A549 (cell line): ENCODE results near the gene GGCX. TPM values are rescaled to one million over a fixed set of nuclear protein-coding genes. Genes with fewer than 3 reads are reported as not detected.

ENCODE experiments used
- ATAC-seq, 2 experiments: fragments of 200-7000 bp in 1 of 2; fragments of >200 bp in 1 of 2; cut with Nextera tagmentation in 1 of 2; cut with Tn5 transposase in 1 of 2; 3 replicates each; pipeline versions ENCODE4 v1.8.0 to v1.9.1; 2018 to 2020; ENCODE audit warnings: mild to moderate bottlenecking in 1 of 2, moderate library complexity in 1 of 2
- CTCF ChIA-PET: fragments of 300-600 bp; sonication (Branson Sonifier 250); formaldehyde crosslinking; extraction: SDS; loops from one replicate; lab custom pipeline; 2021; ENCODE audit warnings: antibody characterized with exemption, inconsistent platforms; lab: Yijun Ruan, JAX
- POLR2A ChIA-PET: fragments of 350-600 bp; formaldehyde crosslinking; extraction: SDS; loops from one replicate; lab custom pipeline; 2021; ENCODE audit warnings: antibody characterized with exemption, inconsistent platforms; lab: Yijun Ruan, JAX
- DNase-seq, 2 experiments: peaks; one replicate each; pipeline versions ENCODE4 v3.0.0 to v3.0.0-alpha.2; 2011 to 2016; ENCODE audit warnings: low read depth in 1 of 2, low spot score in 1 of 2
- FAIRE-seq: peaks from 2 replicates; lab custom pipeline; 2011; peaks lifted over from hg19 to GRCh38; lab: Jason Lieb, UNC
- H3K27ac ChIP-seq, 2 experiments: fragments of >200 bp; sonication (Bioruptor Twin); formaldehyde crosslinking; 3 replicates each; pipeline ENCODE4 v1.5.1; 2016 to 2017
- H3K4me1 ChIP-seq: fragments of >200 bp; sonication (Bioruptor Twin); formaldehyde crosslinking; 3 replicates; pipeline ENCODE4 v1.6.1; 2016
- H3K4me2 ChIP-seq: fragments of >200 bp; sonication (Bioruptor Twin); formaldehyde crosslinking; 3 replicates; pipeline ENCODE4 v1.6.1; 2016
- H3K4me3 ChIP-seq: fragments of >200 bp; sonication (Bioruptor Twin); formaldehyde crosslinking; 3 replicates; pipeline ENCODE4 v1.5.1; 2016
- H3K9me3 ChIP-seq: fragments of >200 bp; sonication (Bioruptor Twin); formaldehyde crosslinking; 3 replicates; pipeline ENCODE4 v1.6.1; 2016
- BCL3 ChIP-seq: fragments of >200 bp; sonication (Bioruptor Twin); formaldehyde crosslinking; IDR thresholded peaks from 3 replicates; pipeline ENCODE4 v1.6.1; 2016
- BHLHE40 ChIP-seq: IDR thresholded peaks from 2 replicates; pipeline ENCODE4 v1.6.1; 2012; ENCODE audit warnings: low read depth, low read length, inconsistent platforms
- CBX2 ChIP-seq: fragments of 200-600 bp; sonication (generic); IDR thresholded peaks from 2 replicates; pipeline ENCODE4 v1.6.1; 2016; ENCODE audit warnings: low read depth, mild to moderate bottlenecking, borderline replicate concordance
- CEBPB ChIP-seq, 2 experiments: fragments of >200 bp in 1 of 2; sonication (Bioruptor Twin) in 1 of 2; formaldehyde crosslinking in 1 of 2; IDR thresholded peaks; 2 replicates each; pipeline ENCODE4 v1.6.1; 2012 to 2016
- E2F6 ChIP-seq: IDR thresholded peaks from 2 replicates; pipeline ENCODE4 v1.6.1; 2012; ENCODE audit warnings: low read depth, borderline replicate concordance
- ELK1 ChIP-seq: fragments of 150-350 bp; IDR thresholded peaks from 2 replicates; pipeline ENCODE4 v1.6.1; 2014; ENCODE audit warnings: low read depth, mild to moderate bottlenecking, low read length
- ESRRA ChIP-seq: fragments of 150-350 bp; IDR thresholded peaks from 2 replicates; pipeline ENCODE4 v1.6.1; 2014; ENCODE audit warnings: mild to moderate bottlenecking, low read length, borderline replicate concordance
- FOSL2 ChIP-seq, 2 experiments: fragments of 450-650 bp in 1 of 2; fragments of >200 bp in 1 of 2; sonication (Bioruptor Twin) in 1 of 2; formaldehyde crosslinking; IDR thresholded peaks; 2 replicates each; pipeline versions ENCODE4 v1.5.0 to v1.6.1; 2016 to 2020; ENCODE audit warnings: mild to moderate bottlenecking in 1 of 2, moderate library complexity in 1 of 2
- KDM5A ChIP-seq: fragments of 200-600 bp; sonication (generic); IDR thresholded peaks from 2 replicates; pipeline ENCODE4 v1.6.1; 2016; ENCODE audit warnings: antibody characterized with exemption, mild to moderate bottlenecking
- MAZ ChIP-seq: fragments of 150-350 bp; IDR thresholded peaks from 2 replicates; pipeline ENCODE4 v1.6.1; 2014; ENCODE audit warnings: antibody characterized with exemption, low read depth, low read length, borderline replicate concordance
- MYC ChIP-seq: IDR thresholded peaks from 2 replicates; pipeline ENCODE4 v1.6.1; 2012; ENCODE audit warnings: mild to moderate bottlenecking, inconsistent platforms, low read length, improper control_type of control experiment, borderline replicate concordance
- NPAS2 ChIP-seq: fragments of 250-450 bp; sonication (Bioruptor Pico); IDR thresholded peaks from 2 replicates; pipeline ENCODE4 v1.8.0; 2022; ENCODE audit warnings: mild to moderate bottlenecking, moderate library complexity, borderline replicate concordance
- NR3C1 ChIP-seq: fragments of >200 bp; sonication (Bioruptor Twin); formaldehyde crosslinking; IDR thresholded peaks from 3 replicates; pipeline ENCODE4 v1.6.1; 2017
- PBX3 ChIP-seq: IDR thresholded peaks from 2 replicates; pipeline ENCODE4 v1.6.1; 2012
- POLR2A ChIP-seq: IDR thresholded peaks from 2 replicates; pipeline ENCODE4 v1.6.1; 2012; ENCODE audit warnings: mild to moderate bottlenecking, low read length
- RFX5 ChIP-seq: fragments of 450-650 bp; IDR thresholded peaks from 2 replicates; pipeline ENCODE4 v1.7.1; 2014; ENCODE audit warnings: antibody characterized with exemption, mild to moderate bottlenecking, moderate library complexity
- RNF2 ChIP-seq: fragments of 200-600 bp; sonication (generic); IDR thresholded peaks from 2 replicates; pipeline ENCODE4 v1.6.1; 2016; ENCODE audit warnings: low read depth, mild to moderate bottlenecking, antibody characterized with exemption, moderate library complexity, borderline replicate concordance
- ZFP36 ChIP-seq: fragments of 450-650 bp; IDR thresholded peaks from 2 replicates; pipeline ENCODE4 v1.6.1; 2014; ENCODE audit warnings: borderline replicate concordance; ENCODE audit not compliant: partially characterized antibody
- WGBS: methylation state at CpG from one replicate; pipeline ENCODE4 v1.1.6; 2017; ENCODE audit errors: missing lambda C conversion rate; 5-methylcytosine and 5-hydroxymethylcytosine counted together
- polyA plus RNA-seq, 4 experiments: library from polyadenylated mRNA; depleted of rRNA in 3 of 4; stranded (reverse); fragments of >200 nt; fragmentation: RNase III in 1 of 4; extraction: RNeasy Plus Mini Kit Qiagen cat#74134 plus additional on column Dnase treatment in 1 of 4; gene quantifications; 2 replicates in 3 of 4; 3 replicates in 1 of 4; pipeline ENCODE4 v1.2.3, GENCODE V29; 2011 to 2017

GGCX gene
- polyA plus RNA-seq, 2 of the 4 experiments (the other 2 are of a cell fraction) = 39.0 to 55.1 TPM

GRCh38 chr2:85537600-85538506, 23.4 kb downstream of the GGCX start (continued):
- no peak for TF ChIP-seq KDM5A

- H3K4me3 ChIP-seq = no peak overlapping the region
- no peak for TF ChIP-seq BCL3
- no peak for TF ChIP-seq ESRRA
- TF ChIP-seq NPAS2 = no peak
- TF ChIP-seq E2F6 = no peak
- TF ChIP-seq PBX3 = no peak
- TF ChIP-seq FOSL2 (IDR thresholded peaks at IDR 0.05) = no peak
- TF ChIP-seq FOSL2 (CRISPR knock-in tag; IDR thresholded peaks at IDR 0.05) = no peak
- TF ChIP-seq ELK1 = no peak
- TF ChIP-seq RFX5 = no peak
- TF ChIP-seq RNF2 = no peak
- no peak for TF ChIP-seq MYC
- no peak for TF ChIP-seq CBX2
- no peak for TF ChIP-seq KDM5A
- peak overlapping the region; percentile 12 to 98; a peak in 3 of 6 replicates for H3K27ac ChIP-seq
These were observed 24.8 kb downstream of the GGCX start for GRCh38 chr2:85536479-85536878.

GRCh38 chr2:85534881-85535280, 26.4 kb downstream of the GGCX start:
- no peak for ATAC-seq
- no peak for FAIRE-seq
- POLR2A ChIA-PET = no interaction called here
- peaks cover 4% of the 10 kb centered on the region; the same call in 2 of the 3 replicates for H3K9me3 ChIP-seq
- TF ChIP-seq MAZ (no peak), BCL3 (no peak), CEBPB (IDR thresholded peaks at IDR 0.05) (no peak), NR3C1 (no peak), POLR2A (no peak), ZFP36 (no peak), MYC (no peak), BHLHE40 (no peak), ELK1 (no peak)
- 81% methylated on average over 3 of the region's 3 CpGs for WGBS
- H3K4me2 ChIP-seq = no peak overlapping the region
- peaks cover 21% of the 10 kb centered on the region; the same call in 2 of the 3 replicates for H3K4me1 ChIP-seq
- H3K27ac ChIP-seq = no peak overlapping the region
- no peak overlapping the region for H3K4me3 ChIP-seq
- CTCF ChIA-PET = interaction anchor here (1.5 to 35.5 kb wide), 5 partner anchors 17 to 144 kb away, joined by 5 to 1185 read pairs (median 145); partner anchors contain the start of genes CAPG and SH2D6
- no peak for DNase-seq

More at GRCh38 chr2:85536479-85536878, 24.8 kb downstream of the GGCX start:
- no peak for DNase-seq
- peaks cover 24% of the 10 kb centered on the region; the same call in 2 of the 3 replicates for H3K4me1 ChIP-seq
- peak overlapping the region; percentile 92 for H3K4me2 ChIP-seq
- CTCF ChIA-PET = interaction anchor here (3.7 to 35.5 kb wide), 5 partner anchors 16 to 118 kb away, joined by 19 to 1185 read pairs (median 145); partner anchors contain the start of genes CAPG and SH2D6
- ATAC-seq = no peak
- 88% methylated on average over 3 of the region's 3 CpGs for WGBS
- FAIRE-seq = no peak
- H3K9me3 ChIP-seq = no peaks in the 10 kb centered on the region
- POLR2A ChIA-PET = interaction anchor here (8.8 kb wide), 1 partner anchor 115 kb away, joined by 261 read pairs; the partner anchor contains the start of gene SH2D6
